ENCODE measurements around the gene ST6GAL2. TPM values are rescaled to one million over a fixed set of nuclear protein-coding genes. Genes with fewer than 3 reads are reported as not detected.

The ST6GAL2 gene
- total and polyA plus RNA-seq, 2 experiments from 2014 or later: 13.4 to 25.7 TPM

GRCh38 chr2:106851881-106852501, 34.0 kb downstream of the ST6GAL2 start:
- Histone ChIP-seq H3F3A (replicated peaks; ENCODE audit: low read depth) (no peaks in the 10 kb centered on the region), H2AFZ (no peak overlapping the region), H4K20me1 (replicated peaks; ENCODE audit: insufficient read depth) (peaks cover 5% of the 10 kb centered on the region; the same call in 1 of the 2 replicates), H3K27me3 (ENCODE audit: insufficient read depth) (no peaks in the 10 kb centered on the region), H3K4me1 (ENCODE audit: insufficient read depth) (peaks cover 56% of the 10 kb centered on the region), H3K4me3 (no peak overlapping the region), H3K79me2 (replicated peaks; ENCODE audit: insufficient read depth) (peaks cover 21% of the 10 kb centered on the region), H3K9me2 (ENCODE audit: insufficient read depth) (0 out of 2 replicates have a peak, but pooled peaks cover 8% of the 10 kb centered on the region), H3K36me3 (ENCODE audit: insufficient read depth) (no peaks in the 10 kb centered on the region), H3K4me2 (peak overlapping the region; percentile 28), H3K27ac (ENCODE audit: low read depth) (no peak overlapping the region)
- ATAC-seq (peak; percentile 91), DNase-seq (ENCODE audit: low spot score) (peak; percentile 53)
- Mint-ChIP-seq H3K9me3 (no peaks in the 10 kb centered on the region), H3K27me3 (ENCODE audit: insufficient read depth, low read depth, poor library complexity) (no peaks in the 10 kb centered on the region), H3K27ac (no peak overlapping the region; the same call in 1 of the 2 replicates), H3K4me3 (no peak overlapping the region; the same call in 2 of the 3 replicates), H3K4me1 (peaks cover 59% of the 10 kb centered on the region), H3K36me3 (ENCODE audit: low read depth) (no peaks in the 10 kb centered on the region)
- TF ChIP-seq ZNF114 (CRISPR knock-in tag; IDR thresholded peaks at IDR 0.05) (0 out of 2 replicates have a peak, but pooled peaks have one; percentile 6), EZH2 (IDR thresholded peaks at IDR 0.05; ENCODE audit: low read depth, unreplicated experiment) (no peak), CTCF (conservative IDR thresholded peaks at IDR 0.05; ENCODE audit: low read depth in 2 of 2) (peak; percentile 40 to 66), ZNF462 (CRISPR knock-in tag; IDR thresholded peaks at IDR 0.05) (no peak), ETS1 (IDR thresholded peaks at IDR 0.05) (no peak), NANOG (IDR thresholded peaks at IDR 0.05; ENCODE audit: borderline replicate concordance) (no peak), REST (IDR thresholded peaks at IDR 0.05; ENCODE audit: unreplicated experiment) (no peak), JUNB (IDR thresholded peaks at IDR 0.05; ENCODE audit: unreplicated experiment) (no peak)
